K562 (cell line): ENCODE measurements around the gene ANKH. TPM values are rescaled to one million over a fixed set of nuclear protein-coding genes. Genes with fewer than 3 reads are reported as not detected.

ENCODE experiments used
- ARID3B ChIP-seq: fragments of 250-450 bp; sonication (Bioruptor Pico); IDR thresholded peaks from 2 replicates; pipeline ENCODE4 v1.4.0; 2020; ENCODE audit warnings: borderline replicate concordance
- ATF1 ChIP-seq, 2 experiments: fragments of 450-650 bp in 1 of 2; IDR thresholded peaks; 2 replicates each; pipeline ENCODE4 v1.6.1; 2016; ENCODE audit warnings: missing compliant biosample characterization in 1 of 2, missing genetic modification characterization in 1 of 2
- CBX3 ChIP-seq, 2 experiments: IDR thresholded peaks; 1 replicate in 1 of 2; 2 replicates in 1 of 2; pipeline ENCODE4 v1.6.1; 2012; ENCODE audit warnings: inconsistent platforms in 2 of 2, low read length in 2 of 2, borderline replicate concordance in 1 of 2, control low read depth in 1 of 2
- DDX20 ChIP-seq: fragments of 450-650 bp; IDR thresholded peaks from 2 replicates; pipeline ENCODE4 v1.6.1; 2016; ENCODE audit warnings: missing genetic modification characterization, low read depth, mild to moderate bottlenecking, missing compliant biosample characterization, moderate library complexity
- EGR1 ChIP-seq: fragments of 450-650 bp; conservative IDR thresholded peaks from 2 replicates; pipeline ENCODE4 v1.6.1; 2017; ENCODE audit warnings: mild to moderate bottlenecking
- FOXP1 ChIP-seq: sonication (generic); formaldehyde crosslinking; IDR thresholded peaks from 2 replicates; pipeline ENCODE4 v1.8.0; 2022; ENCODE audit warnings: mild to moderate bottlenecking, missing genetic modification reagents
- GABPA ChIP-seq: fragments of 200-800 bp; sonication (Bioruptor generic); conservative IDR thresholded peaks from 2 replicates; pipeline ENCODE4 v1.6.1; 2016; ENCODE audit warnings: low read depth, missing genetic modification characterization, missing compliant biosample characterization
- GATAD2B ChIP-seq: fragments of 450-650 bp; IDR thresholded peaks from 2 replicates; pipeline ENCODE4 v1.6.1; 2017; ENCODE audit warnings: mild to moderate bottlenecking, borderline replicate concordance
- HIVEP1 ChIP-seq: fragments of 250-450 bp; sonication (Bioruptor Pico); IDR thresholded peaks from 2 replicates; pipeline ENCODE4 v1.4.0; 2020; ENCODE audit warnings: mild to moderate bottlenecking
- L3MBTL2 ChIP-seq: fragments of 450-650 bp; IDR thresholded peaks from 2 replicates; pipeline ENCODE4 v1.6.1; 2016; ENCODE audit warnings: mild to moderate bottlenecking, moderate library complexity
- NCOA4 ChIP-seq: fragments of 450-650 bp; IDR thresholded peaks from 2 replicates; pipeline ENCODE4 v1.6.1; 2018; ENCODE audit warnings: mild to moderate bottlenecking; ENCODE audit not compliant: partially characterized antibody
- RAD21 ChIP-seq, 2 experiments: fragments of 250-450 bp in 1 of 2; fragments of 450-650 bp in 1 of 2; sonication (Bioruptor Pico) in 1 of 2; formaldehyde crosslinking in 1 of 2; IDR thresholded peaks in 1 of 2; conservative IDR thresholded peaks in 1 of 2; 2 replicates each; pipeline versions ENCODE4 v1.4.0 to v1.8.0; 2020 to 2022; ENCODE audit warnings: mild to moderate bottlenecking in 2 of 2, moderate library complexity in 1 of 2
- RBM25 ChIP-seq: fragments of 200-400 bp; formaldehyde crosslinking; IDR thresholded peaks from 2 replicates; pipeline ENCODE4 v1.6.1; 2018; ENCODE audit warnings: low read length, low read depth, moderate library complexity; ENCODE audit not compliant: severe bottlenecking
- SMARCA4 ChIP-seq: fragments of 450-650 bp; IDR thresholded peaks from 2 replicates; pipeline ENCODE4 v1.6.1; 2016
- SMARCA5 ChIP-seq: fragments of 450-650 bp; IDR thresholded peaks from 2 replicates; pipeline ENCODE4 v1.6.1; 2016
- SP2 ChIP-seq: IDR thresholded peaks from 2 replicates; pipeline ENCODE4 v1.6.1; 2011; ENCODE audit warnings: mild to moderate bottlenecking, low read depth, low read length, moderate library complexity; ENCODE audit not compliant: poor library complexity, severe bottlenecking; ENCODE audit errors: extremely low read depth
- TAF1 ChIP-seq: IDR thresholded peaks from 2 replicates; pipeline ENCODE4 v1.6.1; 2011; ENCODE audit warnings: mild to moderate bottlenecking, low read length, moderate library complexity; ENCODE audit not compliant: insufficient read depth, control insufficient read depth, severe bottlenecking; ENCODE audit errors: extremely low read depth
- TBL1XR1 ChIP-seq, 2 experiments: IDR thresholded peaks; 2 replicates each; pipeline ENCODE4 v1.6.1; 2012; ENCODE audit warnings: improper control_type of control experiment in 2 of 2, low read length in 2 of 2, mild to moderate bottlenecking in 1 of 2
- TCFL5 ChIP-seq: fragments of 250-450 bp; sonication (Bioruptor Pico); conservative IDR thresholded peaks from 2 replicates; pipeline ENCODE4 v1.6.1; 2021; ENCODE audit warnings: mild to moderate bottlenecking, moderate library complexity, matching md5 sums
- ZNF263 ChIP-seq: sonication (generic); formaldehyde crosslinking; IDR thresholded peaks from 2 replicates; pipeline ENCODE4 v1.8.0; 2022; ENCODE audit warnings: mild to moderate bottlenecking, missing genetic modification reagents, borderline replicate concordance
- ZNF561 ChIP-seq: fragments of 450-650 bp; formaldehyde crosslinking; conservative IDR thresholded peaks from 2 replicates; pipeline ENCODE4 v1.4.0; 2020; ENCODE audit warnings: mild to moderate bottlenecking, moderate library complexity
- ZNF583 ChIP-seq: fragments of 250-450 bp; sonication (Bioruptor Pico); IDR thresholded peaks from 2 replicates; pipeline ENCODE4 v1.4.0; 2020
- ZNF707 ChIP-seq: fragments of 250-450 bp; sonication (Bioruptor Pico); conservative IDR thresholded peaks from 2 replicates; pipeline ENCODE4 v1.8.0; 2022; ENCODE audit warnings: inconsistent platforms, mild to moderate bottlenecking, moderate library complexity
- ZNF785 ChIP-seq: fragments of 250-450 bp; sonication (Bioruptor Pico); IDR thresholded peaks from 2 replicates; pipeline ENCODE4 v1.4.0; 2020; ENCODE audit warnings: mild to moderate bottlenecking
- polyA plus RNA-seq, 8 experiments: library from polyadenylated mRNA; depleted of rRNA in 4 of 8; stranded (reverse) in 5 of 8; unstranded in 3 of 8; fragments of >200 nt; fragmentation: Nextera tagmentation in 2 of 8; fragmentation: Illumina TruSeq in 1 of 8; extraction: Ambion mirVana in 2 of 8; extraction: Trizol in 1 of 8; gene quantifications; 2 replicates each; pipeline versions ENCODE4 v1.2.1 to v1.2.3, GENCODE V29; 2011 to 2014; ENCODE audit warnings: inconsistent platforms in 1 of 8, missing spikeins in 1 of 8
- total RNA-seq, 7 experiments: library from RNA; depleted of rRNA in 6 of 7; stranded (reverse); fragments of >200 nt in 6 of 7; fragmentation: Illumina TruSeq in 2 of 7; extraction: Trizol in 2 of 7; gene quantifications; 2 replicates each; pipeline versions ENCODE4 v1.2.1 to v1.2.3, GENCODE V29; 2011 to 2021; ENCODE audit warnings: low replicate concordance in 1 of 7
- TF ChIP-seq, protein P1 (sequence below), 2 experiments: fragments of 450-650 bp in 1 of 2; sonication (generic) in 1 of 2; formaldehyde crosslinking in 1 of 2; IDR thresholded peaks in 1 of 2; conservative IDR thresholded peaks in 1 of 2; 2 replicates each; pipeline versions ENCODE4 v1.6.1 to v1.8.1; 2016 to 2023; ENCODE audit warnings: mild to moderate bottlenecking in 2 of 2, moderate library complexity in 2 of 2, inconsistent platforms in 1 of 2, missing genetic modification reagents in 1 of 2
- TF ChIP-seq, protein P2 (sequence below), 2 experiments: fragments of 450-650 bp; conservative IDR thresholded peaks; 2 replicates each; pipeline ENCODE4 v1.6.1; 2017; ENCODE audit warnings: mild to moderate bottlenecking in 2 of 2, moderate library complexity in 2 of 2

ANKH gene
- total and polyA plus RNA-seq, 9 of the 15 experiments (the other 6 are each of a cell fraction or from before 2014, with no cell fraction given), result 0.79 to 12.2 (median 4.5) TPM

DNA sequence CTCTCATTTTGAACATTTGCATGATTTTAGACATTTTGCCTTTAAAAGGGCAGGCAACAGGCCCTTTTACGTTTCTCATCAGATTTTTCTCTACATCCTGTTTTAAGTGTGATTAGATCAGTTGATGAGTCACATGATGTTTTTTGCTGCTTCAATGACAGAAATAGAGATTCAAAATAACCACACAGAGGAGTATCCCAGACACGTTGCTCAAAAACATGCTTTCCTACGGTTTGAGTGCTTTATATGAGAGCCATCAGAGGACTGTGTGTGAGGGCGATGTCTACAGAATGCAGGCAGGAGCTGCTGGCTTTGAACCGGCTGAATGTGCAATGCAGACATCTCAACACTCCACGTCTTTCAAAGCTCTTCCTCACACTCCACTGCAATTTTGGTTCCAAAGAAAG, 165.0 kb downstream of the ANKH start (continued):
- no peak for TF ChIP-seq ARID3B (CRISPR knock-in tag)
- TF ChIP-seq ZNF561 (CRISPR knock-in tag), result no peak
- no peak for TF ChIP-seq RAD21 (CRISPR knock-in tag; conservative IDR thresholded peaks at IDR 0.05 in 1 of 2, IDR thresholded peaks at IDR 0.05 in 1 of 2)
- TF ChIP-seq, protein P1, sequence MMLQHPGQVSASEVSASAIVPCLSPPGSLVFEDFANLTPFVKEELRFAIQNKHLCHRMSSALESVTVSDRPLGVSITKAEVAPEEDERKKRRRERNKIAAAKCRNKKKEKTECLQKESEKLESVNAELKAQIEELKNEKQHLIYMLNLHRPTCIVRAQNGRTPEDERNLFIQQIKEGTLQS (IDR thresholded peaks at IDR 0.05), result peak; percentile 68
- TF ChIP-seq, protein P1 (CRISPR knock-in tag; conservative IDR thresholded peaks at IDR 0.05), result no peak
- TF ChIP-seq ZNF263 (CRISPR knock-in tag), result no peak
- TF ChIP-seq TCFL5 (CRISPR knock-in tag), result no peak
- TF ChIP-seq TBL1XR1 (IDR thresholded peaks at IDR 0.05; ENCODE audit: low read length in 2 of 2), result no peak
- TF ChIP-seq FOXP1 (CRISPR knock-in tag), result no peak
- no peak for TF ChIP-seq ZNF583 (CRISPR knock-in tag)
- TF ChIP-seq SP2, result no peak
- TF ChIP-seq, protein P2, sequence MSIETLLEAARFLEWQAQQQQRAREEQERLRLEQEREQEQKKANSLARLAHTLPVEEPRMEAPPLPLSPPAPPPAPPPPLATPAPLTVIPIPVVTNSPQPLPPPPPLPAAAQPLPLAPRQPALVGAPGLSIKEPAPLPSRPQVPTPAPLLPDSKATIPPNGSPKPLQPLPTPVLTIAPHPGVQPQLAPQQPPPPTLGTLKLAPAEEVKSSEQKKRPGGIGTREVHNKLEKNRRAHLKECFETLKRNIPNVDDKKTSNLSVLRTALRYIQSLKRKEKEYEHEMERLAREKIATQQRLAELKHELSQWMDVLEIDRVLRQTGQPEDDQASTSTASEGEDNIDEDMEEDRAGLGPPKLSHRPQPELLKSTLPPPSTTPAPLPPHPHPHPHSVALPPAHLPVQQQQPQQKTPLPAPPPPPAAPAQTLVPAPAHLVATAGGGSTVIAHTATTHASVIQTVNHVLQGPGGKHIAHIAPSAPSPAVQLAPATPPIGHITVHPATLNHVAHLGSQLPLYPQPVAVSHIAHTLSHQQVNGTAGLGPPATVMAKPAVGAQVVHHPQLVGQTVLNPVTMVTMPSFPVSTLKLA (conservative IDR thresholded peaks at IDR 0.05), result 0 out of 4 replicates have a peak, but pooled peaks of 1 of the 2 experiments have one; percentile 36
- TF ChIP-seq GATAD2B, result no peak
- TF ChIP-seq L3MBTL2, result peak; percentile 20; the same call in 1 of the 2 replicates
- TF ChIP-seq ZNF707 (CRISPR knock-in tag), result no peak
- TF ChIP-seq EGR1, result no peak
- TF ChIP-seq TAF1, result no peak
- no peak for TF ChIP-seq NCOA4
- TF ChIP-seq ZNF785 (CRISPR knock-in tag), result no peak
- peak; percentile 67 for TF ChIP-seq GABPA (tag)
- no peak for TF ChIP-seq RBM25
- TF ChIP-seq DDX20, result no peak
- no peak for TF ChIP-seq ATF1 (CRISPR knock-in tag; IDR thresholded peaks at IDR 0.05)
- no peak for TF ChIP-seq ATF1 (tag; IDR thresholded peaks at IDR 0.05)
- TF ChIP-seq SMARCA4, result 0 out of 2 replicates have a peak, but pooled peaks have one; percentile 38
- TF ChIP-seq SMARCA5, result no peak
- no peak for TF ChIP-seq HIVEP1 (CRISPR knock-in tag)
- no peak for TF ChIP-seq CBX3 (IDR thresholded peaks at IDR 0.05; ENCODE audit: borderline replicate concordance in 1 of 2, low read length in 2 of 2)
